Mesodermal cell (in vitro differentiated cells): Measurements from ENCODE around the gene ARHGEF26.
A peak's percentile ranks its signal among the peaks of the same experiment; 100 is the strongest.

ENCODE experiments used
- H3K27ac ChIP-seq: 2 replicates; pipeline ENCODE4 v1.7.0; 2013; ENCODE audit warnings: mild to moderate bottlenecking, low read depth, low read length, moderate library complexity; ENCODE audit not compliant: severe bottlenecking
- H3K36me3 ChIP-seq: 2 replicates; pipeline ENCODE4 v1.7.1; 2013; ENCODE audit warnings: mild to moderate bottlenecking, low read length, moderate library complexity; ENCODE audit not compliant: control insufficient read depth, insufficient read depth
- H3K4me1 ChIP-seq: one replicate; pipeline ENCODE4 v1.7.1; 2013; ENCODE audit warnings: mild to moderate bottlenecking, low read length; ENCODE audit not compliant: insufficient read depth, control insufficient read depth, poor library complexity, severe bottlenecking
- H3K4me3 ChIP-seq: 2 replicates; pipeline ENCODE4 v1.7.0; 2013; ENCODE audit warnings: low read length, control low read depth, mild to moderate bottlenecking; ENCODE audit not compliant: insufficient read depth, poor library complexity, severe bottlenecking; ENCODE audit errors: extremely low read depth
- H3K9me3 ChIP-seq: 2 replicates; pipeline ENCODE4 v1.7.1; 2013; ENCODE audit warnings: mild to moderate bottlenecking, low read length, moderate library complexity; ENCODE audit not compliant: control insufficient read depth
- WGBS, 2 experiments: methylation state at CpG; one replicate each; pipeline ENCODE4 v1.1.5; 2013; ENCODE audit warnings: missing lambda C conversion rate in 2 of 2; ENCODE audit not compliant: insufficient coverage in 2 of 2; 5-methylcytosine and 5-hydroxymethylcytosine counted together

The ARHGEF26 gene

GRCh38 chr3:154131830-154132229, 10.6 kb downstream of the ARHGEF26 start:
- Histone ChIP-seq H3K36me3 (no peaks in the 10 kb centered on the region), H3K4me1 (no peaks in the 10 kb centered on the region), H3K9me3 (no peaks in the 10 kb centered on the region), H3K27ac (no peak overlapping the region), H3K4me3 (no peak overlapping the region)
- no CpG with 5 or more reads among the region's 1 CpG for WGBS, 2 experiments

GRCh38 chr3:154132777-154133375, 11.7 kb downstream of the ARHGEF26 start:
- Histone ChIP-seq H3K4me1 (no peaks in the 10 kb centered on the region), H3K36me3 (no peaks in the 10 kb centered on the region), H3K9me3 (no peaks in the 10 kb centered on the region), H3K4me3 (no peak overlapping the region), H3K27ac (no peak overlapping the region)
- 86 to 100% methylated on average over 1 to 2 of the region's 6 CpGs for WGBS, 2 experiments

GRCh38 chr3:154135511-154136173, 14.5 kb downstream of the ARHGEF26 start:
- 80 to 83% methylated on average over 1 to 2 of the region's 5 CpGs for WGBS, 2 experiments

GRCh38 chr3:154137036-154137435, 15.8 kb downstream of the ARHGEF26 start:
- WGBS, 2 experiments = 94 to 100% methylated on average over 2 to 3 of the region's 5 CpGs
- Histone ChIP-seq H3K4me1 (no peaks in the 10 kb centered on the region), H3K4me3 (no peak overlapping the region), H3K36me3 (no peaks in the 10 kb centered on the region), H3K9me3 (no peaks in the 10 kb centered on the region), H3K27ac (no peak overlapping the region)

More at GRCh38 chr3:154135511-154136173, 14.5 kb downstream of the ARHGEF26 start:
- H3K36me3 ChIP-seq = no peaks in the 10 kb centered on the region
- no peak overlapping the region for H3K27ac ChIP-seq
- H3K4me1 ChIP-seq = no peaks in the 10 kb centered on the region
- no peak overlapping the region for H3K4me3 ChIP-seq
- no peaks in the 10 kb centered on the region for H3K9me3 ChIP-seq

- Histone ChIP-seq H3K4me3 (no peak overlapping the region), H3K9me3 (no peaks in the 10 kb centered on the region), H3K36me3 (no peaks in the 10 kb centered on the region), H3K4me1 (no peaks in the 10 kb centered on the region), H3K27ac (no peak overlapping the region)
- WGBS, 2 experiments = 88 to 92% methylated on average over 3 of the region's 3 CpGs
These were observed 18.8 kb downstream of the ARHGEF26 start for GRCh38 chr3:154139996-154140436.

GRCh38 chr3:154142608-154143007, 21.4 kb downstream of the ARHGEF26 start:
- Histone ChIP-seq H3K27ac (no peak overlapping the region), H3K36me3 (no peaks in the 10 kb centered on the region), H3K9me3 (no peaks in the 10 kb centered on the region), H3K4me3 (no peak overlapping the region), H3K4me1 (no peaks in the 10 kb centered on the region)
- 87 to 100% methylated on average over 2 of the region's 2 CpGs for WGBS, 2 experiments

GRCh38 chr3:154143873-154144272, 22.7 kb downstream of the ARHGEF26 start:
- H3K36me3 ChIP-seq = no peaks in the 10 kb centered on the region
- H3K27ac ChIP-seq = peak overlapping the region; percentile 38
- no peak overlapping the region for H3K4me3 ChIP-seq
- H3K4me1 ChIP-seq = no peaks in the 10 kb centered on the region
- WGBS, 2 experiments = 43 to 75% methylated on average over 1 of the region's 2 CpGs
- H3K9me3 ChIP-seq = no peaks in the 10 kb centered on the region

GRCh38 chr3:154144825-154145465, 23.8 kb downstream of the ARHGEF26 start:
- H3K4me3 ChIP-seq = no peak overlapping the region
- no peaks in the 10 kb centered on the region for H3K9me3 ChIP-seq
- H3K4me1 ChIP-seq = no peaks in the 10 kb centered on the region
- no CpG with 5 or more reads among the region's 1 CpG for WGBS, 2 experiments
- no peaks in the 10 kb centered on the region for H3K36me3 ChIP-seq
- no peak overlapping the region for H3K27ac ChIP-seq

GRCh38 chr3:154148541-154148940, 27.4 kb downstream of the ARHGEF26 start:
- no peak overlapping the region for H3K4me3 ChIP-seq
- H3K36me3 ChIP-seq = no peaks in the 10 kb centered on the region
- WGBS, 2 experiments = 63 to 100% methylated on average over 1 of the region's 1 CpG
- H3K4me1 ChIP-seq = no peaks in the 10 kb centered on the region
- H3K27ac ChIP-seq = no peak overlapping the region
- H3K9me3 ChIP-seq = no peaks in the 10 kb centered on the region

GRCh38 chr3:154149286-154149685, 28.1 kb downstream of the ARHGEF26 start:
- Histone ChIP-seq H3K4me3 (no peak overlapping the region), H3K9me3 (no peaks in the 10 kb centered on the region), H3K36me3 (no peaks in the 10 kb centered on the region), H3K27ac (no peak overlapping the region), H3K4me1 (no peaks in the 10 kb centered on the region)
- 60% methylated on average over 1 of the region's 4 CpGs; no CpG with 5 or more reads in 1 of the 2 experiments for WGBS, 2 experiments

- no peaks in the 10 kb centered on the region for H3K4me1 ChIP-seq
- H3K27ac ChIP-seq = no peak overlapping the region
- no peaks in the 10 kb centered on the region for H3K36me3 ChIP-seq
- H3K4me3 ChIP-seq = no peak overlapping the region
- H3K9me3 ChIP-seq = no peaks in the 10 kb centered on the region
- 100% methylated on average over 1 of the region's 1 CpG; no CpG with 5 or more reads in 1 of the 2 experiments for WGBS, 2 experiments
These were observed 30.8 kb downstream of the ARHGEF26 start for GRCh38 chr3:154151969-154152368.
